Measurements from ENCODE around the gene ZDHHC19.

DNA sequence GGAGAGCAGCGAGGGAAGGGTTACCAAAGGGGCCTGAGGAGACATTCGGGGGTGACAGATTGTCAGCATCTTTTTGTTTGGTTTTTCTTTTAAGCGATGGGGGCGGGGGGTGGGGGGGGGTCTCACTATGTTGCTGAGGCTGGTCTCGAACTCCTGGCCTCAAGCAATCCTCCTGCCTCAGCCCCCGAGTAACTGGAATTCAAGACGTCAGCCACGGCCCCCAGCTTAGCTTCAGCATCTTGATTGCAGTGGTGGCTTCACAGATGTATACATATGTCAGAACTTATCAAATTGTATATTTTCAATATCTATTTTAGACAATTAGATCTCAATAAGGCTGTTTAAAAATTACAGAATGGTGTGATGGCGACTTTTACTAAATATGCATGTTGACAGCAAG lies 30.9 kb downstream of the ZDHHC19 start:
- TF ChIP-seq, protein P1, sequence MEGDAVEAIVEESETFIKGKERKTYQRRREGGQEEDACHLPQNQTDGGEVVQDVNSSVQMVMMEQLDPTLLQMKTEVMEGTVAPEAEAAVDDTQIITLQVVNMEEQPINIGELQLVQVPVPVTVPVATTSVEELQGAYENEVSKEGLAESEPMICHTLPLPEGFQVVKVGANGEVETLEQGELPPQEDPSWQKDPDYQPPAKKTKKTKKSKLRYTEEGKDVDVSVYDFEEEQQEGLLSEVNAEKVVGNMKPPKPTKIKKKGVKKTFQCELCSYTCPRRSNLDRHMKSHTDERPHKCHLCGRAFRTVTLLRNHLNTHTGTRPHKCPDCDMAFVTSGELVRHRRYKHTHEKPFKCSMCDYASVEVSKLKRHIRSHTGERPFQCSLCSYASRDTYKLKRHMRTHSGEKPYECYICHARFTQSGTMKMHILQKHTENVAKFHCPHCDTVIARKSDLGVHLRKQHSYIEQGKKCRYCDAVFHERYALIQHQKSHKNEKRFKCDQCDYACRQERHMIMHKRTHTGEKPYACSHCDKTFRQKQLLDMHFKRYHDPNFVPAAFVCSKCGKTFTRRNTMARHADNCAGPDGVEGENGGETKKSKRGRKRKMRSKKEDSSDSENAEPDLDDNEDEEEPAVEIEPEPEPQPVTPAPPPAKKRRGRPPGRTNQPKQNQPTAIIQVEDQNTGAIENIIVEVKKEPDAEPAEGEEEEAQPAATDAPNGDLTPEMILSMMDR (conservative IDR thresholded peaks at IDR 0.05 in 1 of 2, IDR thresholded peaks at IDR 0.05 in 1 of 2; ENCODE audit: low read depth in 1 of 2, low read length in 2 of 2) = no peak
- TF ChIP-seq EZH2 (IDR thresholded peaks at IDR 0.05; ENCODE audit: low read length, missing control alignments) = no peak
